HepG2 (cell line): ENCODE results near the gene ARL4D. TPM values are rescaled to one million over a fixed set of nuclear protein-coding genes. Genes with fewer than 3 reads are reported as not detected.
A peak's percentile ranks its signal among the peaks of the same experiment; 100 is the strongest.

ENCODE experiments used
- ATF5 ChIP-seq: sonication (generic); formaldehyde crosslinking; IDR thresholded peaks from 2 replicates; pipeline ENCODE4 v1.4.0; 2020; ENCODE audit warnings: mild to moderate bottlenecking, low read depth, missing genetic modification reagents
- MZF1 ChIP-seq: sonication (generic); formaldehyde crosslinking; IDR thresholded peaks from 2 replicates; pipeline ENCODE4 v1.8.1; 2023; ENCODE audit warnings: mild to moderate bottlenecking, missing genetic modification reagents, borderline replicate concordance
- POGZ ChIP-seq: sonication (generic); formaldehyde crosslinking; IDR thresholded peaks from 2 replicates; pipeline ENCODE4 v1.4.0; 2020; ENCODE audit warnings: mild to moderate bottlenecking, missing genetic modification reagents
- PRDM4 ChIP-seq: sonication (generic); formaldehyde crosslinking; IDR thresholded peaks from 2 replicates; pipeline ENCODE4 v1.9.0; 2021; ENCODE audit warnings: missing genetic modification reagents, borderline replicate concordance
- SMARCE1 ChIP-seq: fragments of 450-650 bp; IDR thresholded peaks from 2 replicates; pipeline ENCODE4 v1.6.1; 2017; ENCODE audit warnings: borderline replicate concordance
- SNAI1 ChIP-seq: sonication (generic); formaldehyde crosslinking; IDR thresholded peaks from 2 replicates; pipeline ENCODE4 v1.5.0; 2020; ENCODE audit warnings: mild to moderate bottlenecking, missing genetic modification reagents, borderline replicate concordance
- ZNF510 ChIP-seq: sonication (generic); formaldehyde crosslinking; IDR thresholded peaks from 2 replicates; pipeline ENCODE4 v1.4.0; 2020; ENCODE audit warnings: low read depth, mild to moderate bottlenecking, missing genetic modification reagents
- ZNF530 ChIP-seq: sonication (generic); formaldehyde crosslinking; IDR thresholded peaks from 2 replicates; pipeline ENCODE4 v1.5.0; 2020; ENCODE audit warnings: low read depth, mild to moderate bottlenecking, missing genetic modification reagents
- ZNF563 ChIP-seq: sonication (generic); formaldehyde crosslinking; IDR thresholded peaks from 2 replicates; pipeline ENCODE4 v1.8.0; 2022; ENCODE audit warnings: mild to moderate bottlenecking, moderate library complexity, missing genetic modification reagents
- ZNF644 ChIP-seq: IDR thresholded peaks from 2 replicates; pipeline ENCODE4 v1.6.1; 2016; ENCODE audit warnings: low read depth
- ZNF687 ChIP-seq: sonication (generic); formaldehyde crosslinking; IDR thresholded peaks from 2 replicates; pipeline ENCODE4 v1.5.1; 2020; ENCODE audit warnings: mild to moderate bottlenecking, missing genetic modification reagents, moderate library complexity
- ZNF710 ChIP-seq: sonication (generic); formaldehyde crosslinking; IDR thresholded peaks from 2 replicates; pipeline ENCODE4 v1.5.0; 2020; ENCODE audit warnings: mild to moderate bottlenecking, missing genetic modification reagents, borderline replicate concordance
- ZSCAN21 ChIP-seq: sonication (generic); formaldehyde crosslinking; IDR thresholded peaks from 2 replicates; pipeline ENCODE4 v1.8.0; 2022; ENCODE audit warnings: mild to moderate bottlenecking, missing genetic modification reagents, moderate library complexity, borderline replicate concordance
- polyA plus RNA-seq, 8 experiments: library from polyadenylated mRNA; depleted of rRNA in 3 of 8; stranded (reverse) in 7 of 8; unstranded in 1 of 8; fragments of >200 nt; fragmentation: Illumina TruSeq in 4 of 8; extraction: Trizol in 4 of 8; gene quantifications; 2 replicates each; pipeline versions ENCODE4 v1.2.1 to v1.2.3, GENCODE V29; 2011 to 2016; ENCODE audit warnings: low read depth in 4 of 8, missing spikeins in 1 of 8, mixed read lengths in 1 of 8; ENCODE audit not compliant: insufficient read depth in 1 of 8
- total RNA-seq, 5 experiments: library from RNA; depleted of rRNA; stranded (reverse); fragments of >200 nt; fragmentation: Illumina TruSeq; extraction: Trizol; gene quantifications; 2 replicates each; pipeline ENCODE4 v1.2.3, GENCODE V29; 2016; ENCODE audit warnings: low read depth in 1 of 5

ARL4D gene
- total and polyA plus RNA-seq, 2 of the 13 experiments (the other 11 are each of a cell fraction or from before 2014, with no cell fraction given): 9.0 to 25.9 TPM

GRCh38 chr17:43388359-43389045 is 10.3 kb upstream of the ARL4D start (continued):
- TF ChIP-seq ZNF710 (CRISPR knock-in tag) (no peak), PRDM4 (CRISPR knock-in tag) (no peak), ZNF563 (CRISPR knock-in tag) (no peak), ZNF644 (no peak), SMARCE1 (no peak), ZNF510 (no peak), POGZ (CRISPR knock-in tag) (no peak), ZNF687 (CRISPR knock-in tag) (peak; percentile 91), ZNF530 (CRISPR knock-in tag) (no peak), ZSCAN21 (CRISPR knock-in tag) (no peak; the same call in 1 of the 2 replicates), MZF1 (CRISPR knock-in tag) (no peak), SNAI1 (CRISPR knock-in tag) (no peak), ATF5 (CRISPR knock-in tag) (no peak)
